DOHH2 (cell line): Measurements from ENCODE around the gene CD47.

Source experiments
- H3F3A ChIP-seq: fragments of 200-600 bp; sonication (generic), shearing (Covaris generic); 2 replicates; pipeline ENCODE4 v1.6.0; 2016; ENCODE audit warnings: antibody characterized with exemption, mild to moderate bottlenecking; ENCODE audit not compliant: control insufficient read depth, insufficient read depth
- H3K27ac ChIP-seq: fragments of 200-600 bp; sonication (generic); 2 replicates; pipeline ENCODE4 v1.5.1; 2014; ENCODE audit warnings: low read depth, mild to moderate bottlenecking, low read length, moderate library complexity
- H3K27me3 ChIP-seq: fragments of 200-600 bp; sonication (generic); 2 replicates; pipeline ENCODE4 v1.6.1; 2014; ENCODE audit warnings: mild to moderate bottlenecking, low read length, mixed read lengths; ENCODE audit not compliant: control insufficient read depth
- H3K36me3 ChIP-seq: fragments of 200-600 bp; sonication (generic); 2 replicates; pipeline ENCODE4 v1.6.1; 2014; ENCODE audit warnings: mild to moderate bottlenecking, low read length, moderate library complexity, mixed read lengths; ENCODE audit not compliant: control insufficient read depth
- H3K4me1 ChIP-seq: fragments of 200-600 bp; sonication (generic); 2 replicates; pipeline ENCODE4 v1.6.1; 2014; ENCODE audit warnings: mild to moderate bottlenecking, low read length, mixed read lengths; ENCODE audit not compliant: control insufficient read depth
- H3K4me2 ChIP-seq: fragments of 200-600 bp; sonication (generic); 2 replicates; pipeline ENCODE4 v1.6.0; 2014; ENCODE audit warnings: mild to moderate bottlenecking, low read length, moderate library complexity
- H3K4me3 ChIP-seq: fragments of 200-600 bp; sonication (generic); 2 replicates; pipeline ENCODE4 v1.5.1; 2014; ENCODE audit warnings: mild to moderate bottlenecking, low read length, mixed read lengths
- H3K79me2 ChIP-seq: fragments of 200-600 bp; sonication (generic); 2 replicates; pipeline ENCODE4 v1.6.1; 2014; ENCODE audit warnings: mild to moderate bottlenecking, low read length, mixed read lengths; ENCODE audit not compliant: control insufficient read depth
- H3K9me2 ChIP-seq: fragments of 200-600 bp; sonication (generic); replicated peaks from 2 replicates; pipeline ENCODE4 v1.6.1; 2014; ENCODE audit warnings: mild to moderate bottlenecking, low read length, mixed read lengths; ENCODE audit not compliant: control insufficient read depth
- H3K9me3 ChIP-seq: fragments of 200-600 bp; sonication (generic); 2 replicates; pipeline ENCODE4 v1.6.1; 2014; ENCODE audit warnings: antibody characterized with exemption, low read length, mixed read lengths; ENCODE audit not compliant: control insufficient read depth, insufficient read depth
- H4K20me1 ChIP-seq: fragments of 200-600 bp; sonication (generic); 2 replicates; pipeline ENCODE4 v1.6.0; 2014; ENCODE audit warnings: low read depth, mild to moderate bottlenecking, antibody characterized with exemption, low read length, moderate library complexity; ENCODE audit not compliant: control insufficient read depth, insufficient read depth
- CTCF ChIP-seq: fragments of 200-600 bp; sonication (generic); IDR thresholded peaks from one replicate; pipeline ENCODE4 v1.5.1; 2014; ENCODE audit warnings: antibody characterized with exemption, mild to moderate bottlenecking, low read depth, low read length; ENCODE audit not compliant: poor library complexity, severe bottlenecking
- EZH2phosphoT487 ChIP-seq: fragments of 200-600 bp; sonication (generic); IDR thresholded peaks from 2 replicates; pipeline ENCODE4 v1.6.1; 2017; ENCODE audit warnings: borderline replicate concordance, mild to moderate bottlenecking, antibody characterized with exemption, low read length, moderate library complexity, mixed read lengths

The CD47 gene

GRCh38 chr3:108046247-108046646, 44.6 kb downstream of the CD47 start:
- Histone ChIP-seq H3K4me2 (no peak overlapping the region), H4K20me1 (no peaks in the 10 kb centered on the region), H3K27ac (no peak overlapping the region), H3K9me3 (no peaks in the 10 kb centered on the region), H3K4me1 (no peaks in the 10 kb centered on the region), H3K36me3 (peaks cover 37% of the 10 kb centered on the region), H3K9me2 (no peaks in the 10 kb centered on the region), H3K27me3 (no peaks in the 10 kb centered on the region), H3K4me3 (no peak overlapping the region), H3K79me2 (no peaks in the 10 kb centered on the region), H3F3A (no peaks in the 10 kb centered on the region)
- no peak for TF ChIP-seq CTCF
- TF ChIP-seq EZH2phosphoT487 = no peak

- peaks cover 31% of the 10 kb centered on the region for H3K36me3 ChIP-seq
- H3K4me2 ChIP-seq = no peak overlapping the region
- H3K27ac ChIP-seq = no peak overlapping the region
- H3K9me3 ChIP-seq = no peaks in the 10 kb centered on the region
- no peak for TF ChIP-seq EZH2phosphoT487
- TF ChIP-seq CTCF = no peak
- no peaks in the 10 kb centered on the region for H3K27me3 ChIP-seq
- no peaks in the 10 kb centered on the region for H3K79me2 ChIP-seq
- H3K9me2 ChIP-seq = no peaks in the 10 kb centered on the region
- no peaks in the 10 kb centered on the region for H3F3A ChIP-seq
- H3K4me1 ChIP-seq = no peaks in the 10 kb centered on the region
- H4K20me1 ChIP-seq = no peaks in the 10 kb centered on the region
- no peak overlapping the region for H3K4me3 ChIP-seq
Measured at GRCh38 chr3:108044699-108045098, 46.1 kb downstream of the CD47 start.

- no peaks in the 10 kb centered on the region for H3K79me2 ChIP-seq
- H3K27ac ChIP-seq = no peak overlapping the region
- no peak overlapping the region for H3K4me3 ChIP-seq
- TF ChIP-seq CTCF (no peak), EZH2phosphoT487 (no peak)
- H3K36me3 ChIP-seq = peaks cover 23% of the 10 kb centered on the region
- H3F3A ChIP-seq = no peaks in the 10 kb centered on the region; the same call in 1 of the 2 replicates
- no peaks in the 10 kb centered on the region for H3K4me1 ChIP-seq
- no peak overlapping the region for H3K4me2 ChIP-seq
- H3K27me3 ChIP-seq = no peaks in the 10 kb centered on the region
- no peaks in the 10 kb centered on the region for H3K9me2 ChIP-seq
- H4K20me1 ChIP-seq = no peaks in the 10 kb centered on the region
- no peaks in the 10 kb centered on the region for H3K9me3 ChIP-seq
Measured at GRCh38 chr3:108042300-108042699, 48.5 kb downstream of the CD47 start.

- H3F3A ChIP-seq = peaks cover 3% of the 10 kb centered on the region
- H3K27ac ChIP-seq = no peak overlapping the region
- H3K79me2 ChIP-seq = no peaks in the 10 kb centered on the region
- H3K36me3 ChIP-seq = peaks cover 17% of the 10 kb centered on the region
- no peak overlapping the region for H3K4me3 ChIP-seq
- no peak overlapping the region for H3K4me2 ChIP-seq
- no peaks in the 10 kb centered on the region for H3K4me1 ChIP-seq
- no peaks in the 10 kb centered on the region for H3K9me2 ChIP-seq
- no peaks in the 10 kb centered on the region for H3K9me3 ChIP-seq
- no peaks in the 10 kb centered on the region for H4K20me1 ChIP-seq
- no peak for TF ChIP-seq CTCF
- TF ChIP-seq EZH2phosphoT487 = no peak
- no peaks in the 10 kb centered on the region for H3K27me3 ChIP-seq
Measured at GRCh38 chr3:108041253-108041652, 49.6 kb downstream of the CD47 start.
